ENCODE results near the gene HSD17B3. TPM values are rescaled to one million over a fixed set of nuclear protein-coding genes. Genes with fewer than 3 reads are reported as not detected.

HSD17B3 gene
- polyA plus RNA-seq, 1 of the 3 experiments (the other 2 are of a cell fraction) = 0.51 TPM

DNA sequence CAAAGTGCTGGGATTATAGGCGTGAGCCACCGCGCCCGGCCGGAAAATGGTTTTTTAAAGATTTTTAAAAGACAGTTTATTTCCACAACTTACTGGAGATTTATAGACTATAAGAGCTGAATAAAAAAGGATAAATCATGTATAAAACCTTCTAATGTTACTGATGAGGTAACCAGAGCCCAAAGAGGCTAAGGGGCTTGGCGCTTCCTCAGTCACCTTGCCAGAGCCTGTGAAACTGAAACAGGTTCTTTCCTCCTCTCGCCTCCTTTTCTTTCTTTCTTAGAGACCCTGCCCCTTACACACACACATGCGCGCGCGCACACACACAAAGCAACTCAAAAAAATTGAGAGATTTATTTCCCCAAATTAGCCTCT is 69.8 kb downstream of the HSD17B3 start:
- no peak overlapping the region for H3K4me2 ChIP-seq

DNA sequence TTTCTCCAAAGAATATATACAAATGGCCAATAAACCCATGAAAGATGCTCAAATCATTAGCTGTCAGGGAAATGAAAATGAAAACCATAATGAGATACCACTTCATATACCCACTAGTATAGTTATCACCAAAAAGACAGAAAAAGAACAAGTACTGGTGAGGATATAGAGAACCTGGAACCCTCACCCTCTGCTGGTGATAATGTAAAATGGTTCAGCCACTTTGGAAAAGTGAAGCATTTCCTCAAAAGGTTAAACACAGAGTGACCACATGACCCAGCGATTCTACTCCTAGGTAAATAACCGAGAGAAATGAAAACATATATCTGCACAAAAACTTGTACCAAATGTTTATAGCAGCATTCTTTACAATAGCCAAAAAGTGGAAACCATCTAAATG is 72.0 kb downstream of the HSD17B3 start:
- POLR2A ChIA-PET = no interaction called here
- no peak for DNase-seq
- Histone ChIP-seq H2AFZ (ENCODE audit: low read depth) (no peak overlapping the region), H3K27me3 (ENCODE audit: insufficient read depth) (no peaks in the 10 kb centered on the region), H3K4me3 (ENCODE audit: low read depth in 2 of 2, low read length in 1 of 2) (no peak overlapping the region), H3K79me2 (ENCODE audit: insufficient read depth) (no peaks in the 10 kb centered on the region), H3F3A (replicated peaks; ENCODE audit: insufficient read depth) (no peaks in the 10 kb centered on the region), H3K9me3 (no peaks in the 10 kb centered on the region), H3K9me2 (no peaks in the 10 kb centered on the region), H3K36me3 (replicated peaks in 1 of 2; ENCODE audit: control insufficient read depth in 1 of 2, insufficient read depth in 2 of 2, low read length in 1 of 2) (no peaks in the 10 kb centered on the region), H3K4me1 (ENCODE audit: control insufficient read depth in 1 of 2, insufficient read depth in 2 of 2, low read depth in 1 of 2, low read length in 1 of 2) (no peaks in the 10 kb centered on the region), H4K20me1 (ENCODE audit: insufficient read depth) (no peaks in the 10 kb centered on the region), H3K27ac (ENCODE audit: low read depth in 2 of 2, low read length in 1 of 2) (no peak overlapping the region), H3K9ac (no peak overlapping the region), H3K4me2 (no peak overlapping the region)
- WGBS (ENCODE audit: low lambda C conversion rate) = 63% methylated on average over 2 of the region's 2 CpGs
- CTCF ChIA-PET = interaction anchor here (0.6 to 4.9 kb wide), 4 partner anchors 10 to 254 kb away, joined by 3 to 71 read pairs (median 3); no protein-coding TSS in a partner anchor
- TF ChIP-seq MEF2A (IDR thresholded peaks at IDR 0.05; ENCODE audit: borderline replicate concordance, low read depth) = no peak
- no peak for TF ChIP-seq RCOR1 (IDR thresholded peaks at IDR 0.05; ENCODE audit: low read length)
- TF ChIP-seq FOXM1 (IDR thresholded peaks at IDR 0.05; ENCODE audit: low read depth) = no peak
- no peak for TF ChIP-seq RAD21 (IDR thresholded peaks at IDR 0.05; ENCODE audit: low read length)
- TF ChIP-seq, protein P1, sequence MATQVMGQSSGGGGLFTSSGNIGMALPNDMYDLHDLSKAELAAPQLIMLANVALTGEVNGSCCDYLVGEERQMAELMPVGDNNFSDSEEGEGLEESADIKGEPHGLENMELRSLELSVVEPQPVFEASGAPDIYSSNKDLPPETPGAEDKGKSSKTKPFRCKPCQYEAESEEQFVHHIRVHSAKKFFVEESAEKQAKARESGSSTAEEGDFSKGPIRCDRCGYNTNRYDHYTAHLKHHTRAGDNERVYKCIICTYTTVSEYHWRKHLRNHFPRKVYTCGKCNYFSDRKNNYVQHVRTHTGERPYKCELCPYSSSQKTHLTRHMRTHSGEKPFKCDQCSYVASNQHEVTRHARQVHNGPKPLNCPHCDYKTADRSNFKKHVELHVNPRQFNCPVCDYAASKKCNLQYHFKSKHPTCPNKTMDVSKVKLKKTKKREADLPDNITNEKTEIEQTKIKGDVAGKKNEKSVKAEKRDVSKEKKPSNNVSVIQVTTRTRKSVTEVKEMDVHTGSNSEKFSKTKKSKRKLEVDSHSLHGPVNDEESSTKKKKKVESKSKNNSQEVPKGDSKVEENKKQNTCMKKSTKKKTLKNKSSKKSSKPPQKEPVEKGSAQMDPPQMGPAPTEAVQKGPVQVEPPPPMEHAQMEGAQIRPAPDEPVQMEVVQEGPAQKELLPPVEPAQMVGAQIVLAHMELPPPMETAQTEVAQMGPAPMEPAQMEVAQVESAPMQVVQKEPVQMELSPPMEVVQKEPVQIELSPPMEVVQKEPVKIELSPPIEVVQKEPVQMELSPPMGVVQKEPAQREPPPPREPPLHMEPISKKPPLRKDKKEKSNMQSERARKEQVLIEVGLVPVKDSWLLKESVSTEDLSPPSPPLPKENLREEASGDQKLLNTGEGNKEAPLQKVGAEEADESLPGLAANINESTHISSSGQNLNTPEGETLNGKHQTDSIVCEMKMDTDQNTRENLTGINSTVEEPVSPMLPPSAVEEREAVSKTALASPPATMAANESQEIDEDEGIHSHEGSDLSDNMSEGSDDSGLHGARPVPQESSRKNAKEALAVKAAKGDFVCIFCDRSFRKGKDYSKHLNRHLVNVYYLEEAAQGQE (IDR thresholded peaks at IDR 0.05; ENCODE audit: low read depth, low read length) = no peak
- no peak for TF ChIP-seq YY1 (IDR thresholded peaks at IDR 0.05; ENCODE audit: low read depth)
- TF ChIP-seq, protein P2, sequence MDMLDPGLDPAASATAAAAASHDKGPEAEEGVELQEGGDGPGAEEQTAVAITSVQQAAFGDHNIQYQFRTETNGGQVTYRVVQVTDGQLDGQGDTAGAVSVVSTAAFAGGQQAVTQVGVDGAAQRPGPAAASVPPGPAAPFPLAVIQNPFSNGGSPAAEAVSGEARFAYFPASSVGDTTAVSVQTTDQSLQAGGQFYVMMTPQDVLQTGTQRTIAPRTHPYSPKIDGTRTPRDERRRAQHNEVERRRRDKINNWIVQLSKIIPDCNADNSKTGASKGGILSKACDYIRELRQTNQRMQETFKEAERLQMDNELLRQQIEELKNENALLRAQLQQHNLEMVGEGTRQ (IDR thresholded peaks at IDR 0.05; ENCODE audit: borderline replicate concordance, low read depth, low read length) = no peak
- no peak for TF ChIP-seq TEAD4 (IDR thresholded peaks at IDR 0.05; ENCODE audit: borderline replicate concordance, insufficient read depth)
- no peak for TF ChIP-seq EP300 (IDR thresholded peaks at IDR 0.05; ENCODE audit: borderline replicate concordance in 1 of 2, low read depth in 1 of 2, low read length in 1 of 2)
- no peak for TF ChIP-seq EZH2phosphoT487 (IDR thresholded peaks at IDR 0.05; ENCODE audit: borderline replicate concordance, low read depth)
- no peak for TF ChIP-seq ELF1 (IDR thresholded peaks at IDR 0.05)
- TF ChIP-seq, protein P3, sequence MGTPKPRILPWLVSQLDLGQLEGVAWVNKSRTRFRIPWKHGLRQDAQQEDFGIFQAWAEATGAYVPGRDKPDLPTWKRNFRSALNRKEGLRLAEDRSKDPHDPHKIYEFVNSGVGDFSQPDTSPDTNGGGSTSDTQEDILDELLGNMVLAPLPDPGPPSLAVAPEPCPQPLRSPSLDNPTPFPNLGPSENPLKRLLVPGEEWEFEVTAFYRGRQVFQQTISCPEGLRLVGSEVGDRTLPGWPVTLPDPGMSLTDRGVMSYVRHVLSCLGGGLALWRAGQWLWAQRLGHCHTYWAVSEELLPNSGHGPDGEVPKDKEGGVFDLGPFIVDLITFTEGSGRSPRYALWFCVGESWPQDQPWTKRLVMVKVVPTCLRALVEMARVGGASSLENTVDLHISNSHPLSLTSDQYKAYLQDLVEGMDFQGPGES (IDR thresholded peaks at IDR 0.05; ENCODE audit: low read depth, low read length) = no peak

More for the DNA sequence above, 69.8 kb downstream of the HSD17B3 start:
- Histone ChIP-seq H3K4me3 (ENCODE audit: low read depth in 2 of 2, low read length in 1 of 2) (no peak overlapping the region; a peak in 1 of 4 replicates), H3K79me2 (ENCODE audit: insufficient read depth) (no peaks in the 10 kb centered on the region), H3K9me2 (no peaks in the 10 kb centered on the region), H3K27me3 (ENCODE audit: insufficient read depth) (no peaks in the 10 kb centered on the region), H2AFZ (ENCODE audit: low read depth) (no peak overlapping the region), H4K20me1 (ENCODE audit: insufficient read depth) (no peaks in the 10 kb centered on the region), H3K9me3 (no peaks in the 10 kb centered on the region), H3K36me3 (replicated peaks in 1 of 2; ENCODE audit: control insufficient read depth in 1 of 2, insufficient read depth in 2 of 2, low read length in 1 of 2) (no peaks in the 10 kb centered on the region), H3K9ac (no peak overlapping the region), H3K27ac (ENCODE audit: low read depth in 2 of 2, low read length in 1 of 2) (no peak overlapping the region), H3F3A (replicated peaks; ENCODE audit: insufficient read depth) (no peaks in the 10 kb centered on the region), H3K4me1 (ENCODE audit: control insufficient read depth in 1 of 2, insufficient read depth in 2 of 2, low read depth in 1 of 2, low read length in 1 of 2) (no peaks in the 10 kb centered on the region)
- ChIA-PET POLR2A (no interaction called here), CTCF (interaction anchor here (0.5 to 4.9 kb wide), 38 partner anchors 8 to 1430 kb away, joined by 3 to 71 read pairs (median 4); partner anchors contain the start of gene HSD17B3)
- 49% methylated on average over 11 of the region's 11 CpGs for WGBS (ENCODE audit: low lambda C conversion rate)
- no peak for DNase-seq
- no peak for TF ChIP-seq RAD21 (IDR thresholded peaks at IDR 0.05; ENCODE audit: low read length)
- TF ChIP-seq, protein P4, sequence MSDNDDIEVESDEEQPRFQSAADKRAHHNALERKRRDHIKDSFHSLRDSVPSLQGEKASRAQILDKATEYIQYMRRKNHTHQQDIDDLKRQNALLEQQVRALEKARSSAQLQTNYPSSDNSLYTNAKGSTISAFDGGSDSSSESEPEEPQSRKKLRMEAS (IDR thresholded peaks at IDR 0.05; ENCODE audit: low read depth) = no peak
- no peak for TF ChIP-seq TCF12 (IDR thresholded peaks at IDR 0.05)
- TF ChIP-seq MXI1 (IDR thresholded peaks at IDR 0.05; ENCODE audit: low read depth, low read length) = no peak
- no peak for TF ChIP-seq SIN3A (IDR thresholded peaks at IDR 0.05; ENCODE audit: borderline replicate concordance, low read depth, low read length)
- no peak for TF ChIP-seq POLR2AphosphoS5 (IDR thresholded peaks at IDR 0.05; ENCODE audit: low read depth, low read length)
- TF ChIP-seq, protein P3 (IDR thresholded peaks at IDR 0.05; ENCODE audit: low read depth, low read length) = no peak
- no peak for TF ChIP-seq FOXJ3 (CRISPR knock-in tag; IDR thresholded peaks at IDR 0.05)
- no peak for TF ChIP-seq FOXM1 (IDR thresholded peaks at IDR 0.05; ENCODE audit: low read depth)
- TF ChIP-seq EP300 (IDR thresholded peaks at IDR 0.05; ENCODE audit: borderline replicate concordance in 1 of 2, low read depth in 1 of 2, low read length in 1 of 2) = no peak
- no peak for TF ChIP-seq GABPA (IDR thresholded peaks at IDR 0.05; ENCODE audit: low read depth)
- TF ChIP-seq GATA2 (CRISPR knock-in tag; IDR thresholded peaks at IDR 0.05) = no peak
- TF ChIP-seq NRF1 (IDR thresholded peaks at IDR 0.05; ENCODE audit: low read depth, low read length) = no peak
- no peak for TF ChIP-seq CHD2 (IDR thresholded peaks at IDR 0.05; ENCODE audit: low read length, partially characterized antibody)

Measured in SK-N-SH (cell line).